ENCODE data around the gene CEACAM16.

The CEACAM16 gene

GRCh38 chr19:44744871-44745332, 46.0 kb downstream of the CEACAM16 start:
- Histone ChIP-seq H3K27ac (peak overlapping the region; percentile 8), H3K27me3 (replicated peaks) (no peaks in the 10 kb centered on the region), H3K36me3 (replicated peaks) (peaks cover 1% of the 10 kb centered on the region), H3K4me3 (ENCODE audit: low read depth, low read length) (no peak overlapping the region)
- in situ Hi-C loops (cut with HindIII; ENCODE audit: low pct_ligation_motif_present, low sequenced_read_pairs), result no loop called here
- TF ChIP-seq, protein P1, sequence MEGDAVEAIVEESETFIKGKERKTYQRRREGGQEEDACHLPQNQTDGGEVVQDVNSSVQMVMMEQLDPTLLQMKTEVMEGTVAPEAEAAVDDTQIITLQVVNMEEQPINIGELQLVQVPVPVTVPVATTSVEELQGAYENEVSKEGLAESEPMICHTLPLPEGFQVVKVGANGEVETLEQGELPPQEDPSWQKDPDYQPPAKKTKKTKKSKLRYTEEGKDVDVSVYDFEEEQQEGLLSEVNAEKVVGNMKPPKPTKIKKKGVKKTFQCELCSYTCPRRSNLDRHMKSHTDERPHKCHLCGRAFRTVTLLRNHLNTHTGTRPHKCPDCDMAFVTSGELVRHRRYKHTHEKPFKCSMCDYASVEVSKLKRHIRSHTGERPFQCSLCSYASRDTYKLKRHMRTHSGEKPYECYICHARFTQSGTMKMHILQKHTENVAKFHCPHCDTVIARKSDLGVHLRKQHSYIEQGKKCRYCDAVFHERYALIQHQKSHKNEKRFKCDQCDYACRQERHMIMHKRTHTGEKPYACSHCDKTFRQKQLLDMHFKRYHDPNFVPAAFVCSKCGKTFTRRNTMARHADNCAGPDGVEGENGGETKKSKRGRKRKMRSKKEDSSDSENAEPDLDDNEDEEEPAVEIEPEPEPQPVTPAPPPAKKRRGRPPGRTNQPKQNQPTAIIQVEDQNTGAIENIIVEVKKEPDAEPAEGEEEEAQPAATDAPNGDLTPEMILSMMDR (IDR thresholded peaks at IDR 0.05; ENCODE audit: low read depth, low read length, missing control alignments), result no peak
- no peak for DNase-seq

DNA sequence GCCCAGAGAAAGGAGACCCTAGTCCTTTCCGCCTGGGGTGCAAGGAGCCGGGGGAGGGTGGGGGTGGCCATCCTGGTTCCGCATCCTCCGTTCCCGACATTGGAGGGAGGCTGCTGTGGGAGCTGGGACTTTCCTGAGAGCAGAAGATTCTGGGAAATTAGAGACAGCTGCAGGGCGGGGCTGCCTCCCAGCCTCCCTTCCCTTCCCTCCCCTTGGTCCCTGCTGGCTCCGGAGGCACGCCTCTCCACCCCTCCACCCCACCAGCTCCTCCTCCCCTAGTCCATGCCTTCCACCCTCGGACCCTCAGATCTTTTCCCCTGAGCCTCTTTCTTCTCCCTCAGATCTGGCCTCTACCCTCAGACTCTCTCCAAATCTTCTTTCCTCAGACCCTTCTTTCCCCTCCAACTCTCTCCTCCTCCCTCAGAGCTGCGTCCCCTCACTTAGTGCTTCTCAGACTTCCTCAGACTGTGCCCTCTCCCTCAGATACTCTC, 46.4 kb downstream of the CEACAM16 start:
- Histone ChIP-seq H3K27ac (peak overlapping the region; percentile 8), H3K27me3 (replicated peaks) (no peaks in the 10 kb centered on the region), H3K36me3 (replicated peaks) (peaks cover 3% of the 10 kb centered on the region), H3K4me3 (ENCODE audit: low read depth, low read length) (no peak overlapping the region)
- no peak for DNase-seq
- in situ Hi-C loops (cut with HindIII; ENCODE audit: low pct_ligation_motif_present, low sequenced_read_pairs), result no loop called here
- TF ChIP-seq, protein P1 (IDR thresholded peaks at IDR 0.05; ENCODE audit: low read depth, low read length, missing control alignments), result no peak

DNA sequence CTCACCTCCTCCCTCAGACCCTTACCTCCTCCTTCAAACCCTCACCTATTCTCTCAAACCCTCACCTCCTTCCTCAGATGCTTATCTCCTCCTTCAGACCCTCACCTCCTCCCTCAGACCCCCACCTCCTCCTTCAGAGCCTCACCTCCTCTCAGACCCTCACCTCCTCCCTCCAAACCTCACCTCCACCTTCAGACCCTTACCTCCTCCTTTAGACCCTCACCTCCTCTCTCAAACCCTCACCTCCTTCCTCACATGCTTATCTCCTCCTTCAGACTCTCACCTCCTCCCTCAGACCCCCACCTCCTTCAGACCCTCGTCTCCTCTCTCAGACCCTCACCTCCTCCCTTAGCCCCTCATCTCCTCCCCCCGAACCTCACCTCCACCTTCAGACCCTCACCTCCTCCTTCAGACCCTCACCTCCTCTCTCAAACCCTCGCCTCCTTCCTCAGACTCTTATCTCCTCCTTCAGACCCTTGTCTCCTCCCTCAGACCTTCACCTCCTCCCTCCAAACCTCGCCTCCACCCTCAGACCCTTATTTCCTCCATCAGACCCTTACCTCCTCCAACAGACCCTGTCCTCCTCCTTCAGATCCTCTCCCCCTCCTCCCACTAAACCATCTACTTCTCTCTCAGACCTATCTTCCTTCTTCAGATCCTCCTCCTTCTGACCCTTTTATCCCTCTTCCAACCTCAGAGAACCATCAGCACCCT, 47.1 kb downstream of the CEACAM16 start:
- in situ Hi-C loops (cut with HindIII; ENCODE audit: low pct_ligation_motif_present, low sequenced_read_pairs), result no loop called here

GRCh38 chr19:44746616-44746945, 47.6 kb downstream of the CEACAM16 start:
- DNase-seq, result no peak
- Histone ChIP-seq H3K36me3 (replicated peaks) (peaks cover 9% of the 10 kb centered on the region), H3K27ac (no peak overlapping the region), H3K27me3 (replicated peaks) (no peaks in the 10 kb centered on the region), H3K4me3 (ENCODE audit: low read depth, low read length) (no peak overlapping the region)
- in situ Hi-C loops (cut with HindIII; ENCODE audit: low pct_ligation_motif_present, low sequenced_read_pairs), result no loop called here
- TF ChIP-seq, protein P1 (IDR thresholded peaks at IDR 0.05; ENCODE audit: low read depth, low read length, missing control alignments), result no peak

More for the DNA sequence above, 47.1 kb downstream of the CEACAM16 start:
- no peak for DNase-seq
- H3K27ac ChIP-seq, result no peak overlapping the region
- TF ChIP-seq, protein P1 (IDR thresholded peaks at IDR 0.05; ENCODE audit: low read depth, low read length, missing control alignments), result no peak
- H3K27me3 ChIP-seq (replicated peaks), result no peaks in the 10 kb centered on the region
- no peak overlapping the region for H3K4me3 ChIP-seq (ENCODE audit: low read depth, low read length)
- H3K36me3 ChIP-seq (replicated peaks), result peaks cover 4% of the 10 kb centered on the region

- TF ChIP-seq, protein P1 (IDR thresholded peaks at IDR 0.05; ENCODE audit: low read depth, low read length, missing control alignments), result no peak
- H3K4me3 ChIP-seq (ENCODE audit: low read depth, low read length), result peak overlapping the region; percentile 65
- in situ Hi-C loops (cut with HindIII; ENCODE audit: low pct_ligation_motif_present, low sequenced_read_pairs), result no loop called here
- peaks cover 11% of the 10 kb centered on the region for H3K36me3 ChIP-seq (replicated peaks)
- H3K27ac ChIP-seq, result peak overlapping the region; percentile 70
- H3K27me3 ChIP-seq (replicated peaks), result no peaks in the 10 kb centered on the region
- peak; percentile 87 for DNase-seq
Observed at GRCh38 chr19:44746946-44747738, 48.2 kb downstream of the CEACAM16 start.

Data from brain microvascular endothelial cell (primary cell).